PC-9 (cell line): ENCODE measurements around the gene CDH10. TPM values are rescaled to one million over a fixed set of nuclear protein-coding genes. Genes with fewer than 3 reads are reported as not detected.

Experiments used
- BruUV-seq: library from RNA; stranded (reverse); fragments of 400-500 nt; replicated peaks from 2 replicates; lab custom pipeline; 2021; lab: Mats Ljungman, UMichigan
- CTCF ChIA-PET: fragments of 300-600 bp; sonication (Branson Sonifier 250); formaldehyde crosslinking; loops from one replicate; lab custom pipeline; 2022; ENCODE audit warnings: antibody characterized with exemption; lab: Charles Lee
- POLR2A ChIA-PET: fragments of 300-600 bp; sonication (Branson Sonifier 250); formaldehyde crosslinking; loops from one replicate; lab custom pipeline; 2022; ENCODE audit warnings: antibody characterized with exemption; ENCODE audit not compliant: unreplicated experiment; lab: Charles Lee
- DNase-seq, 2 experiments: peaks; one replicate each; pipeline versions ENCODE4 v3.0.0 to v3.0.0-alpha.2; 2015 to 2022; ENCODE audit warnings: mixed read lengths in 1 of 2
- H2AFZ ChIP-seq: fragments of 200-600 bp; sonication (generic); 2 replicates; pipeline ENCODE4 v1.8.1; 2017; ENCODE audit warnings: antibody characterized with exemption
- H3F3A ChIP-seq: fragments of 200-600 bp; sonication (generic); 2 replicates; pipeline ENCODE4 v1.8.1; 2017; ENCODE audit warnings: antibody characterized with exemption, mild to moderate bottlenecking, low read depth; ENCODE audit not compliant: insufficient read depth
- H3K27ac ChIP-seq: fragments of 200-600 bp; sonication (generic); 2 replicates; pipeline ENCODE4 v1.6.1; 2016; ENCODE audit warnings: mixed run types
- H3K27me3 ChIP-seq: fragments of 200-600 bp; sonication (generic); 2 replicates; pipeline ENCODE4 v1.6.1; 2016; ENCODE audit warnings: low read depth, mixed run types; ENCODE audit not compliant: insufficient read depth
- H3K36me3 ChIP-seq: fragments of 200-600 bp; sonication (generic); 2 replicates; pipeline ENCODE4 v1.6.1; 2016; ENCODE audit warnings: low read depth, mixed run types
- H3K4me1 ChIP-seq: fragments of 200-600 bp; sonication (generic); replicated peaks from 2 replicates; pipeline ENCODE4 v1.6.1; 2016; ENCODE audit warnings: mixed run types; ENCODE audit not compliant: insufficient read depth
- H3K4me2 ChIP-seq: fragments of 200-600 bp; sonication (generic); 2 replicates; pipeline ENCODE4 v1.6.1; 2017; ENCODE audit warnings: mixed run types
- H3K4me3 ChIP-seq: fragments of 200-600 bp; sonication (generic); 2 replicates; pipeline ENCODE4 v1.6.1; 2016; ENCODE audit warnings: mixed run types
- H3K79me2 ChIP-seq: fragments of 200-600 bp; sonication (generic); 2 replicates; pipeline ENCODE4 v1.6.1; 2017; ENCODE audit warnings: low read depth, mixed run types
- H3K9me2 ChIP-seq: fragments of 200-600 bp; sonication (generic); 2 replicates; pipeline ENCODE4 v1.8.1; 2017; ENCODE audit warnings: mild to moderate bottlenecking; ENCODE audit not compliant: insufficient read depth
- H3K9me3 ChIP-seq: fragments of 200-600 bp; sonication (generic); 2 replicates; pipeline ENCODE4 v1.8.1; 2016; ENCODE audit warnings: low read depth; ENCODE audit not compliant: insufficient read depth
- H4K20me1 ChIP-seq: fragments of 200-600 bp; sonication (generic); 2 replicates; pipeline ENCODE4 v1.8.1; 2017; ENCODE audit not compliant: insufficient read depth
- EZH2 ChIP-seq: fragments of 200-600 bp; sonication (generic); IDR thresholded peaks from 2 replicates; pipeline ENCODE4 v1.8.0; 2017; ENCODE audit warnings: antibody characterized with exemption, low read depth
- intact Hi-C: fragments of 100-400 bp; cut with micrococcal nuclease; formaldehyde crosslinking; loops from one replicate; pipeline ENCODE4 v1.10.0; 2022; ENCODE audit not compliant: unreplicated experiment
- total RNA-seq: library from RNA; stranded (reverse); gene quantifications from 2 replicates; pipeline ENCODE4 v1.2.3, GENCODE V29; 2021
- TF ChIP-seq, protein P1 (sequence below): fragments of 200-600 bp; sonication (generic); conservative IDR thresholded peaks from 2 replicates; pipeline ENCODE4 v1.6.1; 2017; ENCODE audit warnings: mixed run types, antibody characterized with exemption, mild to moderate bottlenecking, moderate library complexity

The CDH10 gene
- total RNA-seq, 1 experiment from 2014 or later = 0.20 TPM

DNA sequence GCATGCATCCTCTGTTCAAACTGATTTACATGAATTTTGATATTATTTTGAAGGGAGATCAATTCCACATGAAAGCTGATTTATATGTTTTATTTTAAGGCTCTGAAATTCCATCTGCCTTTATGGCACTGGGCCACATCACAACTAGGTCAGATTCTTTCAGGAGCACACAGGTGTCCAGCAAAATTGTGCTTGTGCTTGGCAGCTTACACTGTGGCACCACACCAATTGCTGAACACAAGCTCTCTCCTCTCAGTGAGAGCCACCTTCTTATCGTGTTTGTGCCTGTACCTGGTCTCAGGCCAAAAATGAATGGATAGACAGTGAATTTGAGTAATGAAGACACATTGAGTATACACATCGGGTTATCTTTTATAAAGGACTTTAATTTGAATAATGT lies 200.4 kb downstream of the CDH10 start:
- Histone ChIP-seq H3K27ac (no peak overlapping the region), H3K9me2 (no peaks in the 10 kb centered on the region), H3K36me3 (no peaks in the 10 kb centered on the region), H3K27me3 (no peaks in the 10 kb centered on the region), H3K4me1 (no peaks in the 10 kb centered on the region), H3K9me3 (no peaks in the 10 kb centered on the region), H2AFZ (no peak overlapping the region), H3K4me3 (no peak overlapping the region), H3K79me2 (no peaks in the 10 kb centered on the region), H4K20me1 (no peaks in the 10 kb centered on the region), H3K4me2 (no peak overlapping the region), H3F3A (no peaks in the 10 kb centered on the region)
- DNase-seq = no peak
- no TSS peak for BruUV-seq
- intact Hi-C loops = loop anchor here (2.0 kb wide), 1 partner anchor 198 kb away; no protein-coding TSS in a partner anchor
- ChIA-PET POLR2A (no interaction called here), CTCF (interaction anchor here (0.6 kb wide), 1 partner anchor 9 kb away, joined by 3 read pairs; no protein-coding TSS in a partner anchor)
- TF ChIP-seq, protein P1, sequence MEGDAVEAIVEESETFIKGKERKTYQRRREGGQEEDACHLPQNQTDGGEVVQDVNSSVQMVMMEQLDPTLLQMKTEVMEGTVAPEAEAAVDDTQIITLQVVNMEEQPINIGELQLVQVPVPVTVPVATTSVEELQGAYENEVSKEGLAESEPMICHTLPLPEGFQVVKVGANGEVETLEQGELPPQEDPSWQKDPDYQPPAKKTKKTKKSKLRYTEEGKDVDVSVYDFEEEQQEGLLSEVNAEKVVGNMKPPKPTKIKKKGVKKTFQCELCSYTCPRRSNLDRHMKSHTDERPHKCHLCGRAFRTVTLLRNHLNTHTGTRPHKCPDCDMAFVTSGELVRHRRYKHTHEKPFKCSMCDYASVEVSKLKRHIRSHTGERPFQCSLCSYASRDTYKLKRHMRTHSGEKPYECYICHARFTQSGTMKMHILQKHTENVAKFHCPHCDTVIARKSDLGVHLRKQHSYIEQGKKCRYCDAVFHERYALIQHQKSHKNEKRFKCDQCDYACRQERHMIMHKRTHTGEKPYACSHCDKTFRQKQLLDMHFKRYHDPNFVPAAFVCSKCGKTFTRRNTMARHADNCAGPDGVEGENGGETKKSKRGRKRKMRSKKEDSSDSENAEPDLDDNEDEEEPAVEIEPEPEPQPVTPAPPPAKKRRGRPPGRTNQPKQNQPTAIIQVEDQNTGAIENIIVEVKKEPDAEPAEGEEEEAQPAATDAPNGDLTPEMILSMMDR = no peak
- TF ChIP-seq EZH2 = no peak

DNA sequence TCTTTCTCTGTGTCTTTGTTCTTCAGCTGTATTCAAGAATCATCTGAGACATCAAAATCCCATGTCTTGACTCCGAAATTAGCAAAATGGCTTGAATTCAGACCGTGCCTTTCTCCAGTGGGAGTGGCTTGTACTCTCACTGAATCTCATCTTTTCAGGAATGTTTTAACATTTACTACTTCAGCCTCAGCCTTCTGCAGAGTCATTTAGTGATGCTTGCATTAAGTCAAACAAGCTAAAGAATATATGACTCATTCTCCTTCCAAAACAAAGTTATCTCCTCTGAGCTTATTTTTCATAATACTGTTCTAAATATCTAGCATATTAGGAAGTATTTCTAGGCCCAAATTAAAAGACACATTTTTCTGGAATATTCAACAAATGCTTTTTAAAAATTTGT lies 205.3 kb downstream of the CDH10 start:
- Histone ChIP-seq H3K9me2 (no peaks in the 10 kb centered on the region), H3K9me3 (no peaks in the 10 kb centered on the region), H3K4me2 (no peak overlapping the region), H3K79me2 (no peaks in the 10 kb centered on the region), H3K27ac (no peak overlapping the region), H3K4me1 (no peaks in the 10 kb centered on the region), H3K27me3 (no peaks in the 10 kb centered on the region), H2AFZ (no peak overlapping the region), H3K4me3 (no peak overlapping the region), H4K20me1 (no peaks in the 10 kb centered on the region; the same call in 1 of the 2 replicates), H3K36me3 (no peaks in the 10 kb centered on the region), H3F3A (no peaks in the 10 kb centered on the region)
- TF ChIP-seq, protein P1 = no peak
- TF ChIP-seq EZH2 = no peak
- no TSS peak for BruUV-seq
- DNase-seq = no peak
- intact Hi-C loops = no loop called here
- CTCF ChIA-PET = interaction anchor here (0.6 to 0.7 kb wide), 2 partner anchors 182 to 299 kb away, joined by 3 to 4 read pairs; no protein-coding TSS in a partner anchor
- POLR2A ChIA-PET = no interaction called here
